Stimulated activated CD8-positive, alpha-beta memory T cell treated with anti-CD3 and anti-CD28 coated beads, Interleukin-15, amount 100 ng/mL, for 48 hours (primary cell): Measurements from ENCODE around the gene RGS17.
"Not testable (repeated sequence)": the region's sequence is repeated elsewhere in the genome, so short reads cannot be mapped to it uniquely, and the experiment has no call there.

ENCODE experiments used
- DNase-seq, 2 donors: peaks; one replicate each; pipeline ENCODE4 v3.0.0-alpha.2; 2020; ENCODE audit warnings: low read depth in 2 of 2

The RGS17 gene

DNA sequence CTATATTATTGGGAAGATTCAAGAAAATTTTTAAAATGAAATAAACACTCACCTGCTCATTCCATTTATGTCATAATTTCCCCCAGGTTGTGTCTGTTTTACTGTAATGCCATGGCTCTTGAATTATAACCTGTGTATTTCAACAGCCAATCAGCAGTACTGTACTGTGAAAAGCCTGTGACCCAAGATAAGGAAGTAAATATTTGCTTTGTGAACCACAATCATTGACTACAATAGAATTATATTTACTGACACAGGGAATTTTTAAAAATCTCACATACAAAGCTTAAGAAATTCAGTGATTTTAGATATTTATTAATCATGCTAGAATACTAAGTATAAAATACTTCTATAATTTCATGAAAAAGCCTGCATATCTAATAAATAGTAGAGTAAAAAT, 6.0 kb downstream of the RGS17 start:
- DNase-seq = no peak

DNA sequence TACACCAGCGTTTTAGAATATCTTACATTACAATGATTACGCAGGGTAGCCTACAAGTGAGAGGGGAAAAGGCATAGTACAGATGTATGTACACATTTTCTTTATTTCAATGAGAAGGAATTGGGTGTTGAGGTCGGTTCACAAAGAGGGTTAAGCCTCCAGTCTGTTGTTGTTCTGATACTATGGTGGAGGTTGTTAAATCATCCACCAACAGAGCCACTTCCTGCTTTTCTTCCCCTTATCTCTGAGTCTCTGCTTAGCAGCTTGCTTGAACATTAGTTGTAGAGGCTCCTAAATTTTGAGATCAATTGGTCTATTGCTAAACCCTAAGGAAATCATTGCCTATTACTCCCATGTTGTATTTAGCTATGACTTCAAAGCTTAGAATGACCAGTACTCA, 7.3 kb downstream of the RGS17 start:
- no peak for DNase-seq

DNA sequence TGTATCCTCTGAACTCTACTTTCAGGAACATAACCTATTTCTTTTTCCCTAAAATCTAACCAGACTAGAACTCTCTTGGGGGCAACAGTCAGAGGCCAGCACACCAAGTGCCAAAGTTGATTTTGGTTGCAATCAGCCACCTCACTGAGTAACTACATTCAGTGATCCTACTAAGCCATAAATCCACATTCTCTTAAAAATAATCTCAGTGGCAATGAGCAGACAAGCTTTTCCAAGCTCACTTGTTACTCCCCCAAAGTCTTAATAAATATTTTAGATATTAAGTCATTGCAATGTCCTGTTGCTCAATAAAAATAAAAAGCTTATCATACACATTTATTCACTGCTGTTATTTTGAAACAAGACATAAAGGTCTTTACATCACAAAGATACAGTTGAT, 9.8 kb downstream of the RGS17 start:
- no peak for DNase-seq

DNA sequence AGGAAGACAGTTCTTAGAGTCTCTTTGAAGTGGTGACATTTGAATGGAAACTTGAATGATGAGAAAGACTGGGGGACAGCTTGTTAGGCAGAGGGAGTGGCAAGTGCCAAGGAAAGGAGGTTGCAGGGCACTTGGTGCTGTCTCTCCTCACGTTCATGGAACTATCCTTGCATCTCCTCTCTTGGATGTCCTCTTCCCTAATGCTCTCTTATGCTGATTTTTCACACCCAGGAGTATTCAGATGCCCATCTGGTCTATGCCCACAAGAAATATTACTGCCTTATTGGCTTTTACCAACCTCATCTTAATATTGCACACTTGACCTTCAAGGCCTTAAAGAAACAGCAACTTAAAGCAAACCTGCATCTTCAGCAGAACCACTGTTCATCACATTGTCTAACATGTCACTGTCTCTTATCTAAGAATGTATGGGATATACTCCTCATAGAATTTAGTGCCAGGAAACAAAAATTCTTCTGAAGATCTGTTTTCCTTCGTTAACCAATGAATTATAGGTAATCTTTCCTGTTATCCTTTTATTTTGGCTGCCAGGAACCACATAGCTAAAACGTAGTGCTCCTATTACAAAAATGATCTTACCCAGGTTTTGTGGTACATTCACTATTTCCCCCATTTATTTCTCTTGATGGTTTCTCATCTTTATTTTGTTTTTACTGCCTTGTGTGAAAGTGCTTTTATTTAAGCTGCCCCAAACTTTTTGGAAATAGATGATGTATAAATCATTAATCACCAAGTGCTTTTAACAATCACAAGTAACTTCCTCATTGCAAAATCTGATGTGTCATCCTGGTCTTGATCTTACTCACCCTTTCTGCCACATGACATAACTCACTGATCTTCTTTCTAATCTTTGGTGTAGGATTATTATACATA, 12.8 kb downstream of the RGS17 start:
- DNase-seq = no peak

DNA sequence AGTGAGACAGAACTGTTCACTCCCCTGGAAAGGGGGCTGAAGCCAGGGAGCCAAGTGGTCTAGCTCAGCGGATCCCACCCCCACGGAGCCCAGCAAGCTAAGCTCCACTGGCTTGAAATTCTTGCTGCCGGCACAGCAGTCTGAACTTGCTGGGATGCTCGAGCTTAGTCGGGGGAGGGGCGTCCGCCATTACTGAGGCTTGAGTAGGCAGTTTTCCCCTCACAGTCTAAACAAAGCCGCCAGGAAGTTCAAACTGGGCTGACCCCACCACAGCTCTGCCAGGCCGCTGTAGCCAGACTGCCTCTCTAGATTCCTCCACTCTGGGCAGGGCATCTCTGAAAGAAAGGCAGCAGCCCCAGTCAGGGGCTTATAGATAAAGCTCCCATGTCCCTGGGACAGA, 20.0 kb downstream of the RGS17 start:
- DNase-seq = not testable (repeated sequence)

DNA sequence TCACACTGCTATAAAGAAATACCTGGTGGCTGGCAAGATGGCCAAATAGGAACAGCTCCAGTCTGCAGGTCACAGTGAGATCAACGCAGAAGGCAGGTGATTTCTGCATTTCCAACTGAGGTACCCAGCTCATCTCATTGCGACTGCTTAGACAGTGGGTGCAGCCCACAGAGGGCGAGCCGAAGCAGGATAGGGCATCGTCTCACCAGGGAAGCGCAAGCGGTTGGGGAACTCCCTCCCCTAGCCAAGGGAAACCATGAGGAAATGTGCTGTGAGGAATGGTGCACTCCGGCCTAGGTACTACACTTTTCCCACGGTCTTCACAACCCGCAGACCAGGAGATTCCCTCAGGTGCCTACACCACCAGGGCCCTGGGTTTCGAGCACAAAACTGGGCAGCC, 20.5 kb downstream of the RGS17 start:
- DNase-seq = not testable (repeated sequence)

DNA sequence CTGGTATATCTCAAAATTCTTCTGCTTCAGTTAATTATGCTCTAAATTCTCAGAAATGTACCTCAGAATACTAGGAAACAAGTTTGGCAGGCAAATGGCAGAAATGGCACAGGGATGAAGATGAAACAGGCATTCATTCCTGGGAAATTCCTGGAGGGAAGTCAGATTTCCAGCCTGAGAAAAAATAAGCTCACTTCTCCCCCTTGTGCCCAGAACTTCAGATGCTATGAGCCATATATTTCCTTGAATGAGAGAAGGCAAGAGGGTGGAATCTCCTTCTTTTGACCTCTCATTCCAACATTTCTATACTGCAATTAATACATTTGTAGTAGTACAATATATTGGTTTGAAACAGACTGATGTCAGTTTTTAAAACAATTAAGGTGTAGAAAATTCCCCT, 22.8 kb downstream of the RGS17 start:
- DNase-seq = no peak

DNA sequence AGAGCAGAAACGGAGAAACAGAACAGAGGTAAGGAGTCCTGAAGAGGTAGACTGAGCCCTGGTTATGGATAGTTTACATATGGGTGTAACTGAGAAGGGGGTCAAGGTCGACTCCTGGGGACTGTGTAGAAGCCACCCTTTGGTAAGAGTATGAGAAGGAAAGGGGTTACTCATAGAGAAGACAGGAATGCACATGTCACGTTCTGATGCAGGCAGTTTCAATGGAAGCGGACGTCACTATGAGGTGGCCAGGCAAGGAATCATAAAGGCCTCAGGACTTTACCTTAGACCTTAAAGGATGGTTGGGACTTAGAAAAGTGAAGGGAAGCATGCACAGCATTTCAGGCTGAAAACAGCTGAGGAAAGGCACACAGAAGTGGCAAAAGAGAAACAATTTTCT, 25.1 kb downstream of the RGS17 start:
- DNase-seq = no peak

DNA sequence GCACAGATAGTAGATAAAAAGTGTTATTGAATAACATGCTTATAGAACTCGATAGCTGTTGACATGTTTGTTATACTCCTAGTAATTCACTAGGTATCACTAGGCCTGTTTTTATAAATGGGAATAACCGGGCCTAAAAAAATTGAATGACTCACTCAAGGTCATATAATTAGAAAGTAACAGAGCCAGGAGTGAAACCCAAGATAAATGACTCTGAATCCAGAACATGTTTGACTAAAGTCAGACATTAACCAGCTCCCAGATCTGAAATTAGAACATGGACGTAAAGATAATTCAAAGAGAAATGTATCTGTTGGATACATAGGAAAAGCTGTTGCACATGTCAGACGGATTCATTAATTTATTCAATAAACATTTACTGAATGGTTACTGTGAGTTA, 26.9 kb downstream of the RGS17 start:
- DNase-seq = no peak

DNA sequence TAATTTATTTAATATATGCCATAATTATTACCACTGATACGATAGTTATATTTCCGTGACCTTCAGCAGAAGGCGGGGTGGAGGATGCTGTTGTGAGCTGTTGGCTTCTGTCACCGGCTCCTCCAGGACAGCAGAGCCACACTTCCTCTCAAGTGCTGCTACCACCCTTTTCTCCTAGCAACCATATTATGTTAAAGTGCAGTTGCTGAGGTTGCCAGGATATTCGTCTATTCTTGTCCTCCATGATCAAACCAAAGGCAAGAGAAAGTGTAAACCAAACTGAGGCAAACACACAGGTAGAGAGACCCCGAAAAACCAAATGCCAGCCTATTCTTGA, 27.8 kb downstream of the RGS17 start:
- no peak for DNase-seq

DNA sequence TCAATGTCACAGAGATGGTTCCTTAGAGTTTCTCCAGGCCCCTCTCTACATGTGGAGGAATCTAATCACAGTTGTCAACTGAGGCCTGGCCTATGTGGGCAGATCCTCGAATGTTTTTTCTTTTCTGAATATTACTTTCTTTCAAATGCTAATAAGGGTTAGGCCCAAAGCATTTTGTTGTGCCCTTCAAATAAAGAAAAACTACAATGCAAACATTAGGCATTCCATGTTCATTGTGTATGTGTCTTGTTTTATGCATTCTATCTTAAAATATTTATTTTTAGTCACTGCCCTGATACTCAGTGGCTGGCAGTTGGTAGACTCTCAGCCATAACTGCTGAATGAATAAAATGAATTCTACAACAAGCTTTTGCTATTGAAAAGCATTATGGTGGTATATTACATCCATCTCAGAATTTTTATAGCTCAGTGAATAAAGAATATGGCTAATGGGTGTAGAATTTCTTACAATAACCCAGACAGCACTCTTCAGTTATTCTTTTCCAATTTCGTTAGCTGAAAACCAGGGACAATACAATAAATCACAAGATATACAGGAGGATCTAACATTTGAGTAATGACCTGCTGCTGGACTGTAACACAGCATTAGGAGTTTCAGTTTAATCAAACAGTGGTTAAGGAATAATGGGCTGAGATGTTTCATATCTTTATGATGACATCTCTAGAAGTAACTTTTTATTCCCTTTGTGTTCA, 28.3 kb downstream of the RGS17 start:
- DNase-seq = no peak

DNA sequence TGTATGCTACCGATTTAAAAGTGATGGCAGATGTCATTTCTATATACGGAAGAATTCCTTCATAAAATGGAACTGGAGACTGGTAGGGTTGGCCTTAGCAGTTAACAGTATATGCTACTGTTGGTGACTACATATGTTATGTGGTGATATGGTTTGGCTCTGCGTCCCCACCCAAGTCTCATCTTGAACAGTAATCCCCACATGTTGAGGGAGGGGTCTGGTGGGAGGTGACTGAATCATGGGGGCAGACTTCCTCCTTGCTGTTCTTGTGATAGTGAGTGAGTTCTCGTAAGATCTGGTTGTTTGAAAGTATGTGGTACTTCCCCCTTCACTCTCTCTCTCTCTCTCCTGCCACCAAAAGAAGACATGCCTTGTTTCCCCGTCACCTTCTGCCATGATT, 29.6 kb downstream of the RGS17 start:
- DNase-seq = no peak

DNA sequence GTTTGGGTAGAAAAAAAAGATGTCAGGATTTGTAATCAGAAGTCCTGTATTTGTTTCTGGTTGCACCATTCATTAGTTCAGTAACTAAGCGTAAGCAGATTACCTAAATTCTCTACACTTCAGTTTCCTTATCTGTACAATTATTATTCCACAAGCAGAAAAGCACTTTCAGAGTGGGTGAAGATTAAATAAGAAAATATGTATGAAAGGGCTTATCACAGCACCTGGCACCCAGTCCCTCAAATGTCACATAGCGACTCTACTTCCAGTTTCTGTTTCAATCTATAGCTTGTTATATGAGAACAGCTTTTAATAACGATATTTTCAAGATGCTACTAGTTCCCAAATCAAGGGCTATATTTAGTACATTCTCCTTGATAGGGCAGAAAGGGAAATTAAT, 31.4 kb downstream of the RGS17 start:
- no peak for DNase-seq

DNA sequence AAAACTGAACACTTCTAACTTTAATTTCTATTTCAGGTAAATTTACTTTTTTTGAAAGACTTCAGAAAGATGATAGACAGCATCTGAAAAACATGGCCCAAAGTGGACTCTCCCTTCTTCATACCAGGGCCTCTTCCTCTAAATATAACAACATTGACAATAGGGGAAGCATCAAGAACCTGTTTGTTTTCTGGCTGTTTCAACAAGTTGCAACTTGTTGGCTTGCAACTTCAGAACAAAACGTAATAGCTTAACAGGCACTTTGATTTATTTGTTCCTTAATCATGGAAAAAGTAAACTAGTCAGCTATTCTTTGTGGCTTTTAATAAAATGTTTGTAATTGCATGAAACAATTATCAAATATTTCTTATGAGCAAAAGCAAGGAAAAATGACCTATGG, 34.3 kb downstream of the RGS17 start:
- DNase-seq = no peak

DNA sequence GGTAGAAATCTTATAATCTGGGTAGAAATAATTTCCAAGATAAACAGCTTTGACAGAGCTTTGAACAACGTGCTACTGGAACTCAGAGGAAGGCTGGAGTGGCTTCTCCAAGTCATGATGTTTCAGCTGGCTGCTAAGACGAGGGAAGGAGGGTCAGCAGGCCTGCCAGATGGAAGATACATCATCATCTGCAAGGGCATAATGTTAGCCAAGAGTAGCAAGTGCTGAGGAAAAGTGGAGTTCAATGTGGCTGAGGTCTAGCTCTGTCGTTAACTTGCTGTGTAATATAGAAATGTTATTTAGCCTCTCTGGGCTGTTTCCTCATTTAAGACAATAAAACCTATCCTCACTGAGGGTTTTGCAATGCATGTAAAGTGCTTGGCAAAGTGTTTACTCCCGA, 35.1 kb downstream of the RGS17 start:
- no peak for DNase-seq

DNA sequence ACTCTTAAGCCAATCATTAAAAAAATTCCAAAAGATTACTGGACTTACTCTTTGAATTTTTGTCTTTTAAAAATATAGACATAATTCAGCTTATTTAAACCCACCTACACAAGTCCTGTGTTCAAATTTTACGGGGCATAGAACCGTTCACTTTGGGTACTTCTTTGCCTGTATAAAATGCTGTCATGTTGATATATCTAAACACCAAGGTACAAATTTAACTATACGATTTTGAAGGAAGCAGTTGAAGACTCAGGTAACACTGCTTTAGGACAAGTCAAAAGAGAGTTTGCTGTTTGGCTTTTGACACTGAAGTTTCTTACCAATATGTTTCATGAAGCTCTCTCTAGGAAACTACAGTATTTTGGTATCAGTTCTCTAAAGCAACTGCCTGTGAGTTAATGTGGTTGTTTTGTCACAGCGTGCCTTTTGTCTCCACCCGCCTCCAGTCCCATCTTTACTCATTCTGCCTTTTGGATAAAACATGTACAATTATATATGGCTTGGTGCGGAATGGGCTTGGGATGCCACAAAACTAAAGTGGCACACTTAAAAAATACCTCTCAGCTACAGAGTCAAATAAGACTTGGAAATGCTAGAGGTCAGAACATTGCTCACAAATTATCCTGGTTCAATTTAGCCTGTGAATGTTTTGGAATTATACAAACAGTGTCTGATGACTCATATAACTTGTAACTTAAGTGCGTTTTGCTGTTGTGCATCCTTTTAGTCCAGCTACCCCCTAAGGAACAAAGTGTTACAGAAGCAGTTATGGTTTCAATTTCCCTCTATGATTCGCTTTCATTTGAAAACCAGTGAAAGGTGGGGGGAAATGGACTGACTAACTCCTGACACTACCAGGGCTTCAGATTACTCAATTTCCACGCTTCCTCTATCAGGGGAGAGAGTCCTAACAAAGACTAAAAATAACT, 38.7 kb downstream of the RGS17 start:
- DNase-seq = no peak

DNA sequence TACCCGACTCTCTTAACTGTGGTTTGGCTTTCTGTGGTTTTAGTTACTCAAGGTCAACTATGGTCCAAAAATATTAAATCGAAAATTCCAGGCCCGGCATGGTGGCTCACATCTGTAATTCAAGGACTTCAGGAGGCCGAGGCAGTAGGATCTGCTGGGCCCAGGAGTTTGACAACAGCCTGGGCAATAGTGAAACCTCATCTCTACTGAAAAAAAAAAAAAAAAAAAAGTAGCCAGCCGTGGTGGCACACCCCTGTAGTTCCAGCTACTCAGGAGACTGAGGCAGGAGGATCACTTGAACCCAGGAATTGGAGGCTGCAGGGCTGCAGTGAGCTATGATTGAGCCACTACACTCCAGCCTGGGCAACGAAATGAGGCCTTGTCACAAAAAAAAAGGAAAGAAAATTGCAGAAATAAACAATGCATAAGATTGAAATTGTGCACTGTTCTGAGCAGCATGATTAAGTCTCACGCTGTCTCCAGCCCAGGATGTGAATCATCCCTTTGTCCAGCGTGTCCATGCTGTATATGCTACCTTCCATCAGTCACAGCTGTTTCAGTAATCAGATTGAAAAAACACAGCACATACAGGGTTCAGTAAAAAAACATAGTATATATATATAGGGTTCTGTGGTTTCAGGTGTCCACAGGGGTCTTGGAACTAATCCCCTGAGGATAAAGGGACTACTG, 40.7 kb downstream of the RGS17 start:
- no peak for DNase-seq

DNA sequence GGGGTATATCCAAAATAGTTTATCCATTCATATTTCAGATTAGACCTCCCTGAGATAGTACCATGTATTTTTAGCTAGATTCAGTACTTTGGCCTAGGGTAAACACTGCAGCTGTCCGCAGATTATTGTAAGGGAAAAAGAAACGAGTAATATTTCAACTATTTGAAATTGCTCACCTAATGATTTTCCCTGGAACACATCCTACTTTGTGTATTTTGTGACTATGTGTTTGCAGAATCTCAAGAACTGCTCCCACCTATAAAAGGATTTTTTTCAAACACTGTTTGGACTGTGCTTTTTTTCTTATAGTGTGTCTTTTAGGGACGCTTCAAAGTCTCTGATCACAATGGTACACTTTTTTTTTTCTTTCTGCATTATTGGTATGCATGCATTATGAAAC, 42.3 kb downstream of the RGS17 start:
- DNase-seq = no peak

DNA sequence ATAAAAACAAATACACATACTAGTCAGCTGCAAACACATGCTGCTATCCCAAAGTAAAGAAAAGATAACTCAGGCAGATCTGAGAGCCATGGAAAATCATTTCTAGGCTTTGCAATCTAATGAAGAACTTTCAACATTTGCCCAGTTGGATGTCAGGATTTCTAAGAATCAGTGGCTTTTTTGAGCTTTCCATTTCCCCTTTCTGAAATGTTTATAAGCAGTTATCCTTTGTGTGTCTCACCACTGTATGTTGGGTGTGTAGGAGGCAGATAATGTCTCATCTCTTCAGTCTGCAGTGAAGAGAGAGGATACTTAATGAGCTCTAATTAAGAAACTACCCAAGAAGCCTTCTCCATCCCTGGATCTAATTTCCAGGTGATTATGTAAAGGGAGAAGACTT, 43.6 kb downstream of the RGS17 start:
- DNase-seq = no peak

DNA sequence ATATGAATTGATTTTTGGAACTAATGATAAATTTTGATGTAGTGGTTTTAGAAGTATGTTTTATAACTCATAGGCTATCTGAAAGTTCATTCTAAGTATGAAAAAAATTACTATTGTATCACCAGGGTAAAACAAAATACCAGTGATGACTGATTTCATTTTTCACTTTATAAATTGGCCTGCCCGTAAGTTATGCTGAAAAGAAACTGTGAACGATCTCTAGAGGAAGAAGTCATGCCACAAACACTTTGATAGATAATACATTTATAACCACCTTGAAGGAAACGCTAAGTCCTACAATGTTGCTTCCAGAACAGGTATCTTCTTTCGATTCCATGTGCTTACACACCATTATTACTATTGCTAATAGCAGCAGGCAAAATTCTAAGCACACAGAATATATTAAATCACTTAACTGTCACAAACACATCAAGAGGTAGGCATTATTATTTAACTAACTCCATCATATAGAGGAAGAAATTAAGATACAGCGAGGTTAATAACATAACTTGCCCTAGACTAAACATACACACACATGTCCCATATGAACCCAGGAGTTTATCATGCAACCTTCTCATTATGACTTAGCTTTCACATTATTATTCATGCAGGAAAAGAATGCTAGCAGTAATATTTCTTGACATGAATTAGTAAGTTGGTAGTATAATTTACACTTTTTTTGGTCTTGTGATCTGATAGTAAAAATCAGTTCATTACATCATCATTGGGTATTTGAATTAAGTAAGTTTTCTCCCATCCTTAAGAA, 44.7 kb downstream of the RGS17 start:
- no peak for DNase-seq

DNA sequence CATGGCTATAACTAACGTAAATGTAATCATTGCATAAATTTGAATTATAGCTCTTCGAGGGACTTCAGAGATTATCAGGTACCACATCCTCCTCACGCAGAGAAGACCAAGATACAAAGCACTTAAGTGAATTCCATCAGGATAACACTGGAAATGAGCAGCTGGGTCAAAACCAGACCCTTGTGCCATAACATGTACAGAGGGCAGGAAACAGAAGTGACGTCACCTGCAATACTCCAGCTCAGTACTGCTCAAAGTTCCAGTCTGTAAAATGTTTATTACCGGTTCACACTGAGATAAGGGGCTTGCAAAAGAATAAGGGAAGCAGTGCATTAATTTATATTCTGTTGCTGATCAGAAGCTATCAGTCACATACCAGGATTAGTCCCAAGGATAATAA, 45.8 kb downstream of the RGS17 start:
- no peak for DNase-seq
